NCI-H2196 (cell line): ENCODE data around the gene MAT1A.

Experiments used
- DNase-seq: peaks from one replicate; lab custom pipeline; 2025; ENCODE audit not compliant: unreplicated experiment; lab: John Stamatoyannopoulos, UW

Gene MAT1A

DNA sequence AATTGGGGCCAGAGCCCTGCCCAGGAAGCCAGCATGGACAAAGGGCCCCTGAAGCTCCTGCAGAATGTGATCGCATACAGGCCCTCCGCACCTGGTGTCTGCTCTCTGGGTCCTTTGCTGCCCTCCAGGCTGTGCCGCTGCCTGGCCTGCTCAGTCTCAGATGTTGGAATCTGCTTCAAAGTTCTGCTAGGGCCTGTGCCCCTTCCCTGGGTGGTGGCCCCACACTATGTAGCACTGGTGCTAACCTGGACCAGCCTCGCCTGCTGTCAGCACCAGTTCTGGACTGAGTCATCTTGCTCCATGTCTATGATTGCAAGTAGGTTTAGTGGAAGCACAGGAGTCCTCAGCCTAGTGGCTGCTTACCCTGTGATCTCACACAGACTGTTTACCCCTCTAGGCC, 6.3 kb downstream of the MAT1A start:
- DNase-seq, result no peak

- no peak for DNase-seq
These were observed 7.4 kb downstream of the MAT1A start for GRCh38 chr10:80281784-80282765.

- no peak for DNase-seq
These were observed 8.2 kb downstream of the MAT1A start for GRCh38 chr10:80281292-80281691.

- no peak for DNase-seq
These were observed 9.2 kb downstream of the MAT1A start for GRCh38 chr10:80280071-80280800.

DNA sequence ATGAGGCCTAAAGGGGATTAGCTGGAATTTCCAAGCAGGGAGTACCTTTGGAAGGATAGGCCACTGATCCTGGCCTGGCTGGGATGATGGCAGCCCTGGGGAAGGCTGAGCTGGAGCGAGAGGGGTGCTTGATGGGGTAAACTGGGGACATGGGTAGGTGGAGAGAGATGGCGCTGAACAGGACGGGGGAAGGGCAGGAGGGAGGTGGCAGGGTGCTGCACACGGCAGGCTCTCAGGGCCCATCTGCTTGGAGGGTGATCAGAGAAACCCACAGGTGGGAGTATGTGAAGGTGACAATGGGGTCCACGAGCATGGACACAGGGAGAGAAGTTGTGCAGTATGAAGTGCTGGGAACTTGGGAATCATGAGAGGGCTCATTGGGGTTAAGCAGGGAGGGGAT, 10.3 kb downstream of the MAT1A start:
- DNase-seq, result no peak

DNA sequence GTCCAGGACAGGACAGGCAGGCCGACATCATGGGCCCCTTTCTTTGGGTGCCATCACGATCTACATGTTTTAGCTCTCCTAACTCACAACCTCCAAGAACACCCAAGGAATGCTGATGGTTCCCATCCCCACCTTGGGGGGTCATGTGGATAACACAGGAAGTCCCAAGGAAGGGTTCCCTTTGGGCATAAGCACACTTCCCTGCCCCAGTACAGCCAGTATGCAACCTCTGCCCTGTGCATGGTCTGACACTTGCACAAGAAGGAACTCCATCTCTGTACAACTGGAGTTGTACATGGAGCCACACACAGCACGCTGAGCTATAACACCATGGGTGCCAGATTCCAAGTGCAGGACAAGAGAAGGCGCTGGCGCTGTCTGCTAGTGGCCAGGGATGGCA, 11.0 kb downstream of the MAT1A start:
- no peak for DNase-seq

- no peak for DNase-seq
These were observed 11.7 kb downstream of the MAT1A start for GRCh38 chr10:80277567-80278250.

DNA sequence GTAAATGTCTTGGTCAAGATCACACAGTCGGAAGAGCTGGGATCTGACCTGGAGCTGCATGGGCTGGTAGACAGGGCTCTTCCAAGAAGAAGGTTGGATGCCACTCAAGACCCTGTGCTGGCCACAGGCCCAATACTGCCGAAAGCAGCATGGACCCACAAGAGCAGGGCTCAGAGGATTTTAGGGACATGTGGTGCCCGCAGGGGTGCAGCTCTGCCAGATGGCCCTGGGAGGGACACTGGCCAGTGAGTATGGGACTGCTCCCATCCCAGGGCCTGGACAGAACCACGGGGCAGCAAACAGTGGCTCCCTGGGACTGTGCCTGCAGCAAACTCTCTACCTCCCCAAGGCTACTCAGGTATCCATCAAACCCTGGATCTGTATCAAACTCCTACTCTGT, 12.4 kb downstream of the MAT1A start:
- DNase-seq, result no peak

GRCh38 chr10:80276335-80276734, 13.1 kb downstream of the MAT1A start:
- DNase-seq, result no peak

DNA sequence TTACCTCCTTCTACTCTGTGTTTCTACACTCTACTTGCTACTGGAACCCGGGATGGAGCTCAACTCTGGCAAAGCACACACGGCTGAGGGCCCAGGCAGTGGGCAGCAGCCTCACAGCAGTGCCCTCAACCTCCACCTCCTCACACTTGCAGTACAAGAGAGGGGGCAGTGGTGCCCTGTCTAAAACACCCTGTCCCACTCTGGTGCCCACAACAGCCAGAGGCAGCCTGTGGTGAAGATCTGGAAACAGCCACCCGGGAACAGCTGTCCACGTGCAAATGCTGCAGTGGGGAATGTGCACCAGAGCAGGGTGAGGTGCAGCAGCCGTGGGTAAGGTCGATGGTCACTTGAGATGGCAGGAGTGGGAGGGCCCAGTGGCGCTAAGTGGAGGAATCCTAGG, 13.7 kb downstream of the MAT1A start:
- DNase-seq, result no peak

DNA sequence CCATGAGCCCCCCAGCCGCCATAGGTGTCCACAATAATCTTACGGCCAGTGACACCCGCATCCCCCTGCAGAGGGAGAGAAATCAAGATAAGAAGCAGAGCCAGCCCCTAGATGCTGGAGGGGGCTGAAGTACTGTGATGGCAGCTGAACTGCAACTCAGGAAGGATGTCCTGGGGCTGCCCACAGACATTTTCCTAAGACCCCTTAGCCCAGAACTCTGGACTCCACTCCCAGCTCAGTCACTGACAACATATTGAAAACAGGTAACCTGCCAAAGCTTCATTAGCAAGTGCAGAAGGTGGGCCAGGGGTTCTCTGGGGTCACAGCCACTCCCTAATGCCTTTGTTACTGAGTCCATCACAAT, 14.3 kb downstream of the MAT1A start:
- DNase-seq, result no peak

DNA sequence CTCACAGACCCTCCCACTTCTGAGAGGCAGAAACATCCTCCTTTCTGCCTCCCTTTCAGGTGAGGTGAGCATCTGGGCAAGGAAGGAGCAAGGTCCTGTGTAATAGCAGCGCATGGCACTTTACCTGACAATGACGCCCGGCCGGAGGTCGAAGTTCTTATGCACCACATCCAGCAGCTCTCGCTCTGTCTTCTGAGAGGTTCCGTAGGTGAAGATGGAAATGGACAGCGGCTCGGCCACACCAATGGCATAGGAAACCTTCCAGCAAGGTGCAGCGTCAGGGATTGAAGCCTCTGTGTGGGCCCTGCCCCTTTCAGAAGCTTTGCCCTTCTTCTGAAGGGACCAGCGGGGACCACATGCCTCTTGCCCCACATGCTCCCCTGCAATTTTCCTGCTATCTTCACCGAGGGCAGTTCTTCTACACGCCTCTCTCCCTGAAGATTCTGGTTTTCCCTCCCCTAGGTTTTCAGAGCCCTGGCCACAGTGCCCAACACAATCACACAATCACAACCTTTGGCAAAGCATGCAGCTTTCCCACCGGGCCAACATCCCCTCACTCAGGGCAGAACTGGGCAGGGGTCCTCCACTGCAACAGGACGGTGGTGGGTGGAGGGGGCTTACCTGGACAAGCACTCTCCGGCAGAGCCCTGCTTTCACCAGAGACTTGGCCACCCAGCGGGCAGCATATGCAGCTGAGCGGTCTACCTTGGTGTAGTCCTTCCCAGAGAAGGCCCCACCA, 14.9 kb downstream of the MAT1A start:
- no peak for DNase-seq

- no peak for DNase-seq
These were observed 15.8 kb downstream of the MAT1A start for GRCh38 chr10:80273523-80274170.

DNA sequence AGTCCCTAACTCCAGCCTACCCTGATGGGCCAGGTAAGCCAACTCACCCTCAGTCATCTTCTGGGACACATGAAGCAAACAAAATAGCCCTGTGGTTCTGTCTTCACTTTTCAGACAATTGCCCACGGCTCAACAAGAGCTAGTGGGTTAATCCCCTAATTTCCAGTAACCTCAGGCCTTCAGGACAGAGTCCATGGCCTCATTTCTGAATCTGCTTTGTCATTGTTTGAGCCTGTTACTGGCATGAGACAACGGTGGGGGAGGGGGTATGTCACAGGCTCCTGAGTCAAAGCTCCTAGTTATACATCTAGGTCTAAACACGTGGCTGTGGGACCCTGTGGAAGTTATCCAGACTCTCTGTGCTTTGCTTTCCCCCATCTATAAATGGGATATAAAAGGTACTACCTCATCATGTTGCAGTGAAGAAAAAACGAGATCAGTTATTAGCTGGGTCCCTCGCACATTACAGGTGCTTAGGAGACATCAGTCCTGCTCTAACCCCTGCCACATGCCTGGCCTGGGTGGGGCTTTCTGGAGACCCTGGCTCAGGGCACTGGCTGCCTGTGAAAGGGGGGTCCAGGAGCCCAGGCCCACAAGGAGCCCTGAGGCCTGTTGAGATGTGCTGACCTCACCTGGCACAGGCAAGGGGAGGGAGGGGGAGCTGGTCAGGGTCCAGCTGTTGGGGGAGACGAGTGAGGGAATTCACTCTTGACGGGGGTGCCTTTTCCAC, 16.5 kb downstream of the MAT1A start:
- no peak for DNase-seq

DNA sequence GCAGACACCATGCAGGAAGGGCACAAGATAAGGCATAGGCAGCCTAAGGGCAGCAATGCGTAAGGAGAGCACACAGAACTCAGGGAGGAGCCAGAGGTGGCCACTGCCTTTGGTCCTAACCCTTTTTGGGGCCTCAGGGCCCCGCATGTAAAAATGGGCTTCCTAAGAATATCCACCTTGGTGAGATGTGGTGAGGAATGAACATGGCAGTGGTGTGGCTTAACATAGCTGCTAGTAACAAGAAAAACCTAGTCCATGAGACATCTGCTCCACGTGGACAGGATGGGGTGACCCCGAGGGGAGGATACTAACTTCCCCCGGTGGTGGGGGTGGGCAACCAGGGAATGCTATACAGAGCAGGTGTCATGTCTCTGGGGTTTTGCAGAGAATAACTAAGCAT, 18.0 kb downstream of the MAT1A start:
- no peak for DNase-seq

DNA sequence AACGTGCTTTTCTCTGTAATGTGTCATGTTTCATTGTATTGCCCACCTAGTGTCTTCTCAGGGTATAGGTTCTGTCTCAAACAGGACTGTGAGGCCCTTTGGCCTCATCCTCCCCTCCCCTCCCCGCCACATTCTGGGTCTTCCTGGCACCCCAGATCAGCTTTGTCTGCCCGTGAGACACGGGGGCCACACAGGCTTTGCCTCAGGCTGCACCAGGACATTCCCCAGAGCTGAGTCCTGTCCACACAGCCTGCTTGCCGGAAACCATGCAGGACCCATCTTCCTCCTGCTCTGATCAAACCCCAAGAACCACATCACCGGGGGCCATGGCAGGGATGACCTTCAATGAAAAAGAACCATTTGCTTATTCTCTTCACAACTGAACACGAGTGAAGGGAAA, 18.6 kb downstream of the MAT1A start:
- no peak for DNase-seq

- DNase-seq, result no peak
These were observed 20.4 kb downstream of the MAT1A start for GRCh38 chr10:80268938-80269588.

DNA sequence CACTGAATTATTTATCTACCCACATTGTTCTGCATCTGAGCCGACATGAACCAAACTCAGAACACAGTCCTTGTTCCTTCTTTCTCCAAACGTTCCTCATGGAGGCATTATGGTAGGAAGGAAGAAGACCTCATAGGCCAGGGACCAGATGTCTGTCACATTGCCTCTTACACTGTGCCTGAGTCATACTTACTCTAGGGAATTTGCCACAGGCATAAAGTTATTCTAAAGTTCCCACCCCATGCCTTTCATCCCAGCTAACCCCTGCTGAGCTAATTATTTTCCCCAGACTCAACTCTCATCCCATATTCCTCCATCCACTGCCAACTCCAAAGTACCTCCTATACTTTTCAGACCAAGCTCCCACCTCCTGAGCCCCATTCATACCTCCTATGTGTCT, 21.2 kb downstream of the MAT1A start:
- DNase-seq, result no peak

- no peak for DNase-seq
These were observed 23.0 kb downstream of the MAT1A start for GRCh38 chr10:80266513-80266863.
